T-helper 1 cell treated with Interleukin-12 subunit alpha and Interleukin-12 subunit beta and Interleukin-4 antibody, amounts not matched to agents 30 ng/mL and 1 ng/mL, for 36 hours (primary cell): ENCODE measurements around the gene PDE2A. TPM values are rescaled to one million over a fixed set of nuclear protein-coding genes. Genes with fewer than 3 reads are reported as not detected.
"Not testable (repeated sequence)": the region's sequence is repeated elsewhere in the genome, so short reads cannot be mapped to it uniquely, and the experiment has no call there.

Experiments
- intact Hi-C: fragments of 100-400 bp; cut with micrococcal nuclease; formaldehyde crosslinking; loops from one replicate; pipeline ENCODE4 v1.15.1; 2024
- total RNA-seq: library from RNA; stranded (reverse); gene quantifications from 2 replicates; pipeline ENCODE4 v1.2.3, GENCODE V29; 2022

The PDE2A gene
- total RNA-seq, 1 donor from 2014 or later: 0.81 TPM

DNA sequence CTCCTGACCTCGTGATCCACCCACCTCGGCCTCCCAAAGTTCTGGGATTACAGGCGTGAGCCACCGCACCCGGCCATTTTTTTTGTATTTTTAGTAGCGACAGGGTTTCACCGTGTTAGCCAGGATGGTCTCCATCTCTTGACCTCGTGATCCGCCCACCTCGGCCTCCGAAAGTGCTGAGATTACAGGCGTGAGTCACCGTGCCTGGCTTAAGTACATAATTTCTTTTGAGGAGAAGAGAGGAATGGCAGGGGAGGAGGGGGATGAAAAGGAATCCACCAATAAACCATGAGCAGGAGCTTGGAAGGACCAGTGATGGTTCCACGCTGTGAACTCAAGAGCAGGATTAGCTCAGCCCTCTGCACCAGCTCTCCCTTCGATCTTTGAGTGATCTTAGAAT is 113.4 kb downstream of the PDE2A start:
- intact Hi-C loops: not testable (repeated sequence)

DNA sequence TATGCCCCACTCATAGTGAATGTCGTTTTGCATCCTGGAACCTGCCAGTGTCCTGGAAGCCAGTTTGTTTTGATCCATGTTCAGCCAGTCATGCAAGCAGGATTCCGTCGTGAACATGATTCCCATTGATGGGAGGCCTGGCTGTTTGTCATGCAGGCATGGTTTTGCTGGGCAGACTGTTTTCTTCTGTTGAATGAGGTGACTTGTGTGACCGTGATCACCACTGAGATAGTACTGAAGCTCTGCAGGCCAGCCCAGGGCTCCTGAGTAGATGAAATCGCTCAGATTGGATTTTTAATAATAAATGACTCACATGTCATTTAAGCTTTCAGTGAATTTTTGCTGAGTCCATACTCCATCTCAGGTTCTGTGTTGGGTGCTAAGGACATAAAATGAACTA is 117.8 kb downstream of the PDE2A start:
- intact Hi-C loops: no loop called here

DNA sequence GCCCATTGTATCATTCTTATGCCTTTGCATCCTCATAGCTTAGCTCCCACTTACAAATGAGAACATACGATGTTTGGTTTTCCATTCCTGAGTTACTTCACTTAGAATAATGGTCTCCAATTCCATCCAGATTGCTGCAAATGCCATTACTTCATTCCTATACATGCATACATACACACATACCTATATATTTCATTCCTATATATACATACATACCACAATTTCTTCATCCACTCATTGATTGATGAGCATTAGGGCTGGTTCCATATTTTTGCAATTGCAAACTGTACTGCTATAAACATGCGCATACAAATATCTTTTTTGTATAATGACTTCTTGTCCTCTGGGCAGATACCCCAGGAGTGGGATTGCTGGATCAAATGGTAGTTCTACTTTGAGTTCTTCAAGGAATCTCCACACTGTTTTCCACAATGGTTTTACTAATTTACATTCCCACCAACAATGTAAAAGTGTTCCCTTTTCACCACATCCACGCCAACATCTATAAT is 119.2 kb downstream of the PDE2A start:
- intact Hi-C loops: not testable (repeated sequence)

DNA sequence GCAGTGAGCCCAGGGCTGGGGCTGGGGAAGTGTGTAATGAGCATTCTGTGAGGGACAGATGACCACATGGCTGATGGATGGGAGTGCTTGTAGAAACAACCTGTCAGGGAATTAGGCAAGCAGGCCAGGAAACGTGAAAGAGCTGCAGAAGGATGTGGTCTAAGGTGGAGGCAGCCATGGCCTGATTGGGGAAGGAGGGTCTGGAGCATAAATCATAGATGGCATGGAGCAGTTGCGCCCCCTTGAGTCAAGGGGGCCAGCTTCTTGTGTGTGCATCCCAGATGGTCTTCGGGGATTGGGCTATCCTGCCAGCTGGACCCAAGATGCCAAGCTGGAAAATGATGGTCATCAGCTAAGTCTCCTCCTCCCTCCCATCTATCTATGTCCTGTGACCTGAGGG is 120.5 kb downstream of the PDE2A start:
- intact Hi-C loops: loop anchor here (1.0 kb wide), 2 partner anchors 71 to 82 kb away; no protein-coding TSS in a partner anchor

DNA sequence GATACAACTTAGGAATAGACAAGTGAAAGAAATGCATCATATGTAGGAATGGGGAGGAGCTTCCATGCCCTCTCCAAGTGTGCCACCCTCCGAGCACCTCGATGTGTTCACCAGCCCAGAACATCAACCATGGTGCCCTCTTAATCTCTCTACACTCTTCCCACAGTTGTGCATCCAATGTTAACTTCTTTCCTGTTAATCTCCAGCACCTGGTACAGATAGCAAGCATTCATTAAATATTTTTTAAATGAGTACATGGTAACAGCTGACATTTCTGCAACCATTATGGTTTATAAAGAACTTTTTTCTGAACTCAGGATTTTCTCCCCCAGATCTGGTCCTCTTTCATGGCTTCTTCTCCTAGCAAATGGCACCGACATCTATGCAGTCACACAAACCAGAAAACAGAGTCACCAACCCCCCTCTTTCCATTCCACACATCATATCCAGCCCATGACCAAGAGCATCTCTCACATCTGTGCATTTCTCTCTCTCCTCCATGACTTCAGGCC is 121.8 kb downstream of the PDE2A start:
- intact Hi-C loops: no loop called here

DNA sequence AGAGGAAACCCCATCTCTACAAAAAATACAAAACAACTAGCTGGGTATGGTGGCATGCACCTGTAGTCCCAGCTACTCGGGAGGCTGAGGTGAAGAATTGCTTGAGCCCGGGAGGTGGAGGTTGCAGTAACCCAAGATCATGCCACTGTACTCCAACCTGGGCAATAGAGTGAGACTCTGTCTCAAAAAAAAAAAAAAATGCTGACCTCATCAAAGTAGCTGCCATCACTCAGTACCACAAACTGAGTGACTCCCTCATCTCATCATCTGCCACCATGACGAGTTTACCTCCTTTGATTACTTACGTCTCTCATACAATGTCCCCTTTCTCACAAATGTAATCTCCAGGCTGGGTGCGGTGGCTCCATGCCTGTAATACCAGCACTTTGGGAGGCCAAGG is 122.7 kb downstream of the PDE2A start:
- intact Hi-C loops: no loop called here

DNA sequence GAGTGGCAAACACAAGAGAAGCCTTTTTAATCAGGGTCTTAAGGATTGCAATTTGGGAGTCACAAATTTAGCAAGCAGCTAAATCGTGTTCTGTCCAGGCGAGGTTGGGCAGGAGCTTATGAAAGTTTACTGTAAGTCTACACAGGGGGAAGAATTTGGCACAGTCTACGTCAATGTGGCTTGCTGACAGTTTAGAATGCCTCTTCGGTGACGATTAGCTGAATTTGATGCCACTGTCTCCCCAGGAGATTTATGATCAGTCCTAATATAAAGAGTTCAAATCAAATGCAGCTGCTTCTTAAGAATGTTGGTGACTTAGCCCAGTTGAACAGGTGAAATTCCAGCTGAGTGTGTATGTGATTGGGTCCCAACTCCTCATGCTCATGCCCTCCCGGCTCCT is 125.8 kb downstream of the PDE2A start:
- intact Hi-C loops: no loop called here

DNA sequence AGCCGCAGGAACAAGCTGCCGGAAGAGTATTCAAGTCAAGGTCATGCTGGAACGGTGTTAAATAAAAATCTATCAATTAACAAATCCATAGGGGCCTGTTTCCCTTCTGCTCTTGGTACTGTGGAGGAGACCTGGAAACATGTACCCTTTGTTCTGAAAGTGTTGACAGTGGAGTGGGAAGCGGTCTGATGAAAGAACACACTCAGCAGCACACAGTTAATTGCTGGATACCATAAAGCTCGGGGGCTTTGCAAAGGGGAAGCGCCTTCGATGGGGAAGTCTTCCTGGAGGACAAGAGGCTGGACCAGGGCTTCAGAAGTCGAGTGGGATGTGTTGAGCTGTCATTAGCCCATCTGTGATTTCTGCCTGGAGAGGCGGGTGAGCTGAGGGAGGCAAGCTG is 127.4 kb downstream of the PDE2A start:
- intact Hi-C loops: no loop called here

DNA sequence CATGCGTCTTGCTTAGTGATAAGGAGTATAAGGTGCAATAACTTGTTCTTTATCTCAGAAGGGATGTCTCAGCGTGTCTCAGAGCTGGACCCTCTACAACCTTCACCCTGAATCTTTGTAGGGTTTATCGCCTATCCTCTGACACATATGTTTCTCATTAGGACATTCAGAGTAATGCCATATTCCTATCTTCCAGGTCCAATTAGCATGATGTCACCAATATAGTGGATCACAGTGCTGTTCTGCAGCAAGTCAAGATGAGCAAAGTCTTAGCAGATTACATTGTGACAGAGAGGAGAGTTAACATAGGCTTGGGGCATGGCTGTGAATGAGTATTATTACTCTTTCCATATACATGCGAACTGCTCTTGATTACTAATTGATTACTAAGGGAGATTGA is 129.6 kb downstream of the PDE2A start:
- intact Hi-C loops: no loop called here

DNA sequence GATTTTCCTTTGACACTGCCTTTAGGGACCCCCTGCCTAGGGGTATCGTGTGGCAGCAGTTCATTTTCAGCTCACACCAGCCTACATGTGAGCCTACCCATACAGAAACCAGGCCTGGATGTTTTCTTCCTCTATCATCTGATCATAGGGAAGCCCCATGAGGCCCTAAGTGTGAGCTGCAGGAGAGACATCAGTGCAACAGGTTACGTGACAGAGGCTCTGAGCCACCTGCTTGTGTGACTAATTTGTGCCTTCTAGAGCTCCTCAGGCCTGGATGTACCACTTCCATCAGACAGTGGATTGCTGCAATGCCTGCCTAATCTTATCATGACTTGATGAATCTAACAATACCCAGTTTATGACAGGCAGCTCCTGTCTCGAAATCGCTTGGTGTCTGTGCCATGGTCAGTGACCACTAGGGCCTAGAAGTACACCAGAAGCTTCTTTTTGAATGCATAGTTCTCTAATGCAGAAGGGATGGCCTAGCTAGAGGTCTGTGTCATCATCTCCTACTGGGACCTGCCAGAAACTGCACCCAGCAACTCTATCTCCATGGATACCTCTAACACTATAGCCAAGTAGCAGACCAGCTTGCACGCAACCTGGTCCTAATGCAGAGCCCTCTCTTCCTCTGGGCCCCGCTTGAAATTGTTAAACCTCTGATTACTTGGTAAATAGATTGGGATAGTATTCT is 130.2 kb downstream of the PDE2A start:
- intact Hi-C loops: no loop called here

DNA sequence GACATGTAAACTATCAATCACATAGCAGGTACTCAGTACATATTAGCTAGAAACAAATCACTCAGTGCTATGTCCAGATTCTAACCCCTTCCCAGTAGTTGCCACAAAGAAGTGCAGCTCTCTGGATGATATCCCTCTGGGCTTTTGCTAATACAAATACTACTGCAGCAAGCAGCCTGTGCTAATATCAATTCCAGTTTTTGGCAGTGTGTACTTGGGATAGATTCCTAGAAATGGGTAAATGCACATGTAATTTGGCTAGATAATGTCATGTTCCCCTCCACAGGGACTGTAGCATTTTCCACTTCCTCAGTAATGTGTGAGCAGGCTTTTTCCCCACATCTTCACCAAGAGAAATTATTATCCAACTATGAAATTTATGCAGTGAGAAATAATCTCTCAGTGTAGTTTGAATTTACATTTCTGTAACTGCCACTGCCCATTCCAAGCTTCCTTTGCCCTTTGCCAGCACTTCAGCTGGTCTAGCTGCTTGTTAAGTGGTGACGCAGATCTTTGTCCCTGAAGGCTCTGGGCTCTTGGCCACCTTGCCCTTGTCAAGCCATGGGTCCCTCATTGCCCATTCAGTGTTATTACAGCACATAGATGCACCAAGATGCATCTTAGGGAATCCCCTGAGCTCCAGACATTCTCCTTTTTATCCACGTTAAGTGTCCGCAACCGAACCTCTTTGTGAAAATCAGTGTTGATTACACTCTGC is 132.8 kb downstream of the PDE2A start:
- intact Hi-C loops: no loop called here

DNA sequence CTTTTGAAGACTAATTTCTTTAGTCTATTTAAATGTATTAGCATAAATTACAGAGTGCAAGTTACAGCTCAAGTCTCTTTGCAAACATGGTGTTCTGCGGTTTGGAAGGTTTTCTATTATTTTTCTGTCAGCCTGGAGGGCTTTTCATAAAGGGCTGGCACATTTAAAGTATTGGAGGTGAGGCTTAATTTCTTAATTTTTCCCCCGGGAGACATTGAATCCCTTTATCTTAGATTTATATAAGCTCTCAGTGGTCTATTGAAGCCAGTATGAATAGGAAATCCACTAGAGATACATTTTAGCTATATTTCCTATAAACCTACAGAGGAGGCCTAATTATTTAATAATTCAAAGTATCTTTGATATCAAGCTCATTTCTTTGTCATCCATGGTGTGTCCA is 137.2 kb downstream of the PDE2A start:
- intact Hi-C loops: no loop called here

DNA sequence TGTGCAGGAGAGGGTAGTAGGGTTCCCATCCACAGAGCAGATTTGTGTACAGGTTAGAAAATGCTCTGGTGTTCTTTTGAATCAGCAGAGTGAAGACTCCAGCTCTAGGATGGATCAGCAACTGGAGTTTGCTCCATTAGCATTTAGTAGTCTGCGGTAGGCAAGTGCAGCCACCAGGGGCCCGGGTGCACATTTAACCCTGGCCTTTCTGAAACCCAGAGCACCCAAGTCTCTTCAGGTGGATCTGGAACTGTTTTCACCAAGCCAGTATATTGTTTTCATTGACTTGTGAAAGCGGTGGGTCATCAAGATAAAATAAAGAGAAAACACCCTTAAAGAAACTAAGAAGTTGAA is 139.1 kb downstream of the PDE2A start:
- intact Hi-C loops: no loop called here

DNA sequence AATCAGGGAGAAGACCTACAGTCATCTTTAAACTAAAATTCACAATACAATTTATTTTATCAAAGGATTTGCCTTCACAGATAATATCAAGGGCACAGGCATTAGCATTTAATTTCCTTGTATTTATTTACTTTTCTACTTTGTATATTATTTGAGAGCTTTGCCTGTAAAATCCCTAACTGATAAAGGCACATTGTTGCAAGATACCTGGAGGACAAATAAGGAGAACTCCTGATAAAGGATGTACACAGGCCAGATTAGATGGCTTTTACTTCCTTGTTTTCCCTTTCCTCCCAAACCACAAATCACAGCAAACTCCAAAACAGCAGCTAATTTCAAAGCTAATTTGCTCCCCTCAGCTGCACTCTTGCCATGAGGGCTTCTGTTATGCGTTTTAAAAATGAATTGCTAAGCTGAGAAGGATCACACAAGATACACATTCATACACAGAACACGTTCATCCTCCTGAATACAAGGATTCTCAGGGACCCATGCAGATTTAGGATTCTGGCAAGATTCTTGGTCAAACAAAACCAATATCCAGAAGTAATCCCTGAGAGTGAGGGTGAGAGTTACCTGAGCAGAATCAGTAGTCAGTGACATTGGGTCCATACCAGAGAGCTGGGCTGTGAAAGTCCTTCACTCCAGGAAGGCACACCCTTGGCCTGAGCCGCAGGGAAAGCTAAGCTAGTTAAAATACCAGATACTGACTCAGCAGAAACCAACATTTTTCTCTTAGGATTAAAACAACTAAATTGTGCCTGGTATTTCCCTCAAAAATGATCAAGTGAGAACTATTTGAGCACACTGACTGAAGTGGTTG is 139.6 kb downstream of the PDE2A start:
- intact Hi-C loops: no loop called here

DNA sequence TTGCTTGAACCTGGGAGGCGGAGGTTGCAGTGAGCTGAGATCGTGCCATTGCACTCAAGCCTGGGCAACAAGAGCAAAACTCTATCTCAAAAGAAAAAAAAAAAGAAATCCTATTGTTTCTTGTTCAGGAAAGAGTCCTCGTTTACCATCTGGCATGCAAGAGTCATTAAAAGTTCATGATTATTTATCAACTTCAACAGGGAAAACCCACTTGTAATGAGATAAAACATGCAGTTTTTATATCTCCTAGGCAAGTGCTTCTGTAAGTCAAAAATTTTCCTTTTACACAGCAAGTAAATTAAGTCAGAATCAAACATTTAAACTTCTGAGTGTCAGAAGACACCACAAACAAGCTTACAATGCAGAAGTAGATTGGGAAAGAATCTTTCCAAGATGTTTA is 145.2 kb downstream of the PDE2A start:
- intact Hi-C loops: no loop called here

DNA sequence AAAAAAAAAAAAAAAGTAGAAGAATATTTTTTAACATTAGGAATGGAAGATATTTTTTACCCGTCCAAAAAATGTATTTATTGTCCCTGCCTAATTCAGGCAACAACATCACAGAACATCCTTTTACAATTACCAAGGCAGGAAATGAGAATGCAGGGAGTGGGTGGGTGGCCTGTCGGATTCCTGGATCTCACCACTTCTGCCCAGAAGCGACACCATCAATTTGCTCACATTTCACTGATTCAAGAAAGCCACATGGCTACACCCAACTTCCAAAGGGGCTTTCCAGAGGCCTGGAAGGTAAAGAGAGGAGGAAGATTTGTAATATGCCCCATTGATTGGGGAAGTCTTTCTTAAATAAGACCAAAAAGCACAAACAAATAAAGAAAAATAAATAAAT is 146.1 kb downstream of the PDE2A start:
- intact Hi-C loops: no loop called here

Other genes starting within 250 kb of the PDE2A start
- gene CLPB, start 239.9 kb downstream of the PDE2A start, total RNA-seq: 23.2 and 29.5 TPM in 2 replicates
- 111 and 116 TPM in 2 replicates for gene ARAP1, start 78.0 kb upstream of the PDE2A start, total RNA-seq
- gene STARD10, start 119.6 kb upstream of the PDE2A start, total RNA-seq: 47.9 and 48.1 TPM in 2 replicates
- gene ATG16L2, start 140.0 kb upstream of the PDE2A start, total RNA-seq: 122 and 126 TPM in 2 replicates